Stimulated activated naive CD4-positive, alpha-beta T cell (primary cell): ENCODE measurements around the gene ST8SIA1.

Source experiments
- DNase-seq, 6 experiments: peaks; one replicate each; lab custom pipeline; 2025; lab: John Stamatoyannopoulos, UW

ST8SIA1 gene

GRCh38 chr12:22283006-22283506, 51.5 kb downstream of the ST8SIA1 start:
- no peak for DNase-seq

GRCh38 chr12:22282283-22282682, 52.2 kb downstream of the ST8SIA1 start:
- no peak for DNase-seq

- DNase-seq = no peak
These were observed 57.6 kb downstream of the ST8SIA1 start for GRCh38 chr12:22276867-22277266.

DNA sequence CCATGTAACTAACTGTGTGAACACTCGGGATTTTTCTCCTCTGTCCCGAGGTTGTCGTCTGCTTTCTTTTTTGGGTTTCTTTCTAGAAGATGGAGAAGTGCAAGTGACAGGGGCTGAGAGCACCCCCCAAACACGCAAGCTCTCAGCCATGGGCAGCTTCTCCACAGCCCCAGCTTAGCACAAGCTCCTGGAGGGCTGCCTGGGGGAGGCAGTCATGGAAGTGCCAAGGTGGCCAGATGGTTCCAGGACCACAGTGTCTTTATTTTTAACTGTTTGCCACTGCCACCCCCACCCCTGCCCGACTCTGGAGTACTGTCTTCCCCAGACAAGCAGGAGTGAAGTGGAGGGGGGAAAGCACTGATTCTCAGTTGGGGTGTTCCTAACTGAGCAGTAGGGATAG, 58.2 kb downstream of the ST8SIA1 start:
- DNase-seq = no peak

- DNase-seq = no peak
These were observed 58.7 kb downstream of the ST8SIA1 start for GRCh38 chr12:22275843-22276242.

DNA sequence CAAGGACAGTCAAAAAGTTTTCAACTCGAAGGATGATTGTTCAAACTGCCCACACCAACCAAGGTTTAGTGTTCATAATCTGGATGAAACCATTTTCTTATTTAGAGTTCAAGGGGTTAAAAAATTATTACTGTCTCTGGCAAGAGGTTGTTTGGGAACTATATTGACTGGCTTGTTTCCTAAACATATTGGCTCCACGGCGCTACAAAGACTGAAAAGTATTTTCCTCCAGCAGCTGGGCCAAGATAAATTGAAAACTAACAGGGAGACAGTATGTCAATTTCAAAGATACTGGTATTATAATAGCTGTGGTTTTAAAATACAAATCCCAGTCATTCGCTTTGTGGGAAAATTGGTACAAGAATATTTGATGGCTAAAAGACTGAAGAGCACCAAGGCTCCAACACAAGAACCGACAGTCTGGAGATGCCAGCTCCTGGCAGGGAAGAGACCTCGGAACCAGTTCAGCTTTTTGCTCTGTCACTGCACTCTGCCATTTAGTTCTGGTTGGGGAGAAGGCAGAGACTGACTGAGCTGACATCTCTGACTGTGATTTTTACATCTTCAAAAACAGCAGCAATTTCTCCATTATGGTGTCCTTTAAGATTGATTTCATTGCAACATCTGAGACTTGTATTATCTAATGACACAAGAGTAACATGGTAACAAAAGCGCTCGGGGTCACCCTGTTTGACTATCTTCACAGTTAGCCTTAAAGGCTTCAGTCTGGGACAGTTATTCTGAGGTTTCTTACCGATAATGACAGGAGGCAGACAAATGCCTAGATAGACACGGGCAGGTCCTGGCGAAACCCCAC, 62.0 kb downstream of the ST8SIA1 start:
- no peak for DNase-seq

DNA sequence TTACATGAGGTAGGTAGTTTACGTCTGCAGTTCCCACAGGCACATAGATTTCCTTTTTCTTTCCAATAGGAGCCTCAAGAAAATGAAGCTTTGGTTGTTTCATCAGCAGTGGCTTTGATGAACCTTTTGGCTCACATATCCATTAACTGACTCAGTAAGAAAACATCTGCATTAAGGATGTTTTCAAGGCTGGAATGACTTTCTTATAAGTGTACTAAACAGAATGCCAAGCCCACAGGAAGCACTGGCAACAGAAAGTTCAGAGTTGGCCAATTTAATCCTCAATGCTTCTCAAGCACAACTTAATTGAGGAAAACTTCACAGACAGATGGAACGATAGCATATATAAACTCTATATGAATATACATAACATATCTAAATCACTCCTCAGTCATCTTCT, 63.5 kb downstream of the ST8SIA1 start:
- no peak for DNase-seq

GRCh38 chr12:22268973-22269372, 65.5 kb downstream of the ST8SIA1 start:
- no peak for DNase-seq

- no peak for DNase-seq
These were observed 66.1 kb downstream of the ST8SIA1 start for GRCh38 chr12:22268406-22268805.

DNA sequence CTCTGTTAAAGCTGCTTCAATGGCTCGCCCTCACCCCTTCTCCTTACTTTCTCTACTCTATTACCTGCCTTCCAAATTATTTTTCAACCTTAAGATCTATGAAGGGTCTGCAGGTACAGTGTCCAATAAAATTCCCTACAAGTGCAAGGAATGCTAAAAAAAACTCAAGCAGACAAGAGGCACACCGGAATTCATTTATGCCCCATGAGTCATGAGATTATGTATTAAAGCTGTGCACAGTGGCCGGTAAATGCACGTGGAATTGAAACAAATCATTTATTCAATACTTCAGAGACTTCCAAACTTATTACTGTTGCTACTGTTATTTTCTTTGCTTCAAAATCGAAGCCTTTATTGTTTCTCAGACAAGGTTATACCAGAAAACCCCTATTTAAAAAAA, 68.4 kb downstream of the ST8SIA1 start:
- DNase-seq = no peak

DNA sequence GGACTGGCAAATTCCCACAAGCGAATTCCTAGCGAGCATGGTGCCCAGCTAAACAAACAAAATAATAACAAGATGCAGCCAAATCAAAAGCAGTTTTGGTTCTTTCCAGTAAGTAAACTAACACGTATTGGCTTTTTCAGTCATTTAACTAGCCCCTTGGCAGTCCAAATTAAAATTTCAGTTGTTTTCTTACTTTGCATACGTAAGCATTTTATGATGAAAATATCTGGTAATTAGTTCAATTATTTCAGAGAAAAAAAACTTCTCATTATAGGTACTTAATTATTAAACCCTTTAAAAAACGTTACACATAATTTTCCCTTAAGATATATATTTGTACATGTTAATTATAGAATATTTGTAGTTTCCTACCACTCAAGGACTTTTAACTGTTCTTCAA, 70.1 kb downstream of the ST8SIA1 start:
- no peak for DNase-seq

DNA sequence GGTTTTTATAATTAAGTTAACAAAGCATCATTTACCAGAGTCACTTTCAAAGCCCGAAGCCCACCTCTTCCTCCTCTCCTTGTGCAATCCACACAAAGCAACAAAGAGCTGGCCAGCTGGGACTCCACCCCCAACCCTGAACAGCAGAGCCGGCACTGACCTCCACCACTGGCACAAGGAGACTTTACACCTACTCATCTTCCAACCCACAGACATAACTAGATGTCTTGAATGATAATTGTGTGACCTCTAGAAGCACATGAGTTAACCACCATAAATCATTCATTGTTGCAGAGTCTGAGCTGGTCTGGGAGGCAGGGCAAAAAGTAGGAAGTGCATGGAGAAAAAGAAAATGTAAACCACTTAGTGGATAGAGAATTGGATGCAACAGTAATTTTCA, 72.2 kb downstream of the ST8SIA1 start:
- DNase-seq = no peak

- DNase-seq = no peak
These were observed 77.4 kb downstream of the ST8SIA1 start for GRCh38 chr12:22257100-22257499.

- DNase-seq = no peak
These were observed 77.9 kb downstream of the ST8SIA1 start for GRCh38 chr12:22256605-22257004.

DNA sequence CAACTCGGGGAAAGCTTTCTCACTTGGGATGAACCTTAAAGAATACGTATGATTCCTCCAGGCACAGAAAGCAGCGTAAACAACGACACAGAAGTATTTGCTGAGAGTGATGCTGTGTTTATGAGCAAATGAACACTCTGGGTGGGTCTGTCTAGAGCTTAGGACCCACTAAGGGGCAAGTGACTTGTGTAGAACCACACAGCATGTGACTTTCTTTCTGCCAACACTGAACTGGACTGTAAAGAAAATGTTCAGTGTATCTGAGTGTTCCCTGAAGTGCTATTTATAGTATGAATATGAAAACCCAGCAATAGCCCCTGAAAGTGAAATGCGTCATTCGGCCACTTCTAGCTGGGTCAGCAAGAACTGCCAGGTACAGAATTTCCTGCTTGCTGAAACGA, 78.5 kb downstream of the ST8SIA1 start:
- DNase-seq = no peak

DNA sequence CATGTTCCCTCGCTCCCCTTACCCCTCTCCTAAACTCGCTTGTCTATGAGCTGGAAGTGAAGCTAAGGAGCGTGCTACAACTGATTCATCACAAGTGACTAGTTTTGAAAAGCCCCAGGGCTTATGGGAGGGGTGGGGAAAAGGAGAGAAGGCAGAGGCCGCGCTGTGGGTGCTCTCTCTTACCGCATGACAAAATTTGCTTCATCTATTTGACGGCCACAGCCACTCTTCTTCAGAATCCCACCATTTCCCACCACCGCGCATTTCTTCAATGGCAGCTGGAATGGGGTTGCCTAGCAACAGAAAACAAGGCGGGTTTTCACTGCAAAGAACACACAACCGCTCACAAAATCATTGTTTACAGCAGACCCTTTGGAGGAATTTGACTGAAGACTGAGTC, 79.4 kb downstream of the ST8SIA1 start:
- no peak for DNase-seq

- no peak for DNase-seq
These were observed 80.0 kb downstream of the ST8SIA1 start for GRCh38 chr12:22254478-22254877.

GRCh38 chr12:22252057-22252456, 82.5 kb downstream of the ST8SIA1 start:
- no peak for DNase-seq

GRCh38 chr12:22250762-22251161, 83.7 kb downstream of the ST8SIA1 start:
- DNase-seq = no peak

DNA sequence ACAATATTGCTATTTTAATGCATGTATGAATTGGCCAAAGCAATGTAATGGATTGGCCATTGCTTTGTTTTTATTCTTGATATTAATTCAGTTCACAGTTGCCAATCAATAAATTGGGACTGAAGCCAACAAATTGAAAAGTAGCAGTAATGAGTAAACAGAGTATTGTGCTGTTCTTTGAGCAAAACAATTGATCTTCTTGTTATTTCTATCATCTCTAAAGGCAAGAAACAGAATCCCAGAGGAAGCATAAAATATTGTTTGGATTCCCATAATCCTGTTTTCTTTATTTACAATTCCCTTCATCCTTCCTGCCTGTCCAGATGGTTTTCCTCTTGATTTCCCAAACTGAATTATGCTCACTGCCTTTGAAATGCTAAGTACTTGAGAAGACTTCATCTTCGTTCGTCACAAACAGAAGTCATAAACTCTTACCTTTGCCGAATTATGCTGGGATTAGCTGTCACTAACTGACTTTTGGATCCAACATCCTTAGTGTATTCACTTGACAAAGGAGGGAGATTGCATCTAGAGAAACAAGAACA, 85.9 kb downstream of the ST8SIA1 start:
- DNase-seq = no peak

- DNase-seq = no peak
These were observed 86.4 kb downstream of the ST8SIA1 start for GRCh38 chr12:22248121-22248520.

DNA sequence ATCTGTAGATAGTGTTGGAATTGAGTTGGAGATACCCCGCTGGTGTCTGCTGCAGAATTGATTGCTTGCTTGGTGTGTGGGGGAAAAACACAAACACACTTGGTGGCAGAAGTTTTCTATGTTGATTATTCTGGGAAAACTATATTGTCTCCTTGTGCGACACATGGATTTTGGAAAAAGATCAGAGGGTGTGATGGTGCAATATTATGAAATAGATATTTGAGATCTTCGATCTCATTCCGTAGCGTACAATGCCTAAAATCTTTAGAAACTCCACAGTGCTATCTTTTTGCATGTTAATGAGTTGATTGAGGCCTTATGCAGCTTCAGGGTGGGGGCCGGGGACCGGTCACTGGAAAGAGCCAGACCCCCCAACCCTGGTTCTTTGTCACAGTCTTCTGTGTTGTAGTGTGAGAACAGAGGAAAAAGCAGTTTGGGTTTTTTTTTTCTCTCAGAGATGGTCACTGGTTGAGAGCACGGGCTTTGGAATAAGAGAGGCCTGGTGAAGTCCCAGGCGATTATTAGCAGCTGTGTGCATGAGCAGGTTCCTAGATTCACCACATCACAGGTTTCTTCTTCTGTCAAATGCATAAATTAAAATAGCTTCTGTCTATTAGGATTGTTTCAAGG, 88.2 kb downstream of the ST8SIA1 start:
- DNase-seq = no peak

DNA sequence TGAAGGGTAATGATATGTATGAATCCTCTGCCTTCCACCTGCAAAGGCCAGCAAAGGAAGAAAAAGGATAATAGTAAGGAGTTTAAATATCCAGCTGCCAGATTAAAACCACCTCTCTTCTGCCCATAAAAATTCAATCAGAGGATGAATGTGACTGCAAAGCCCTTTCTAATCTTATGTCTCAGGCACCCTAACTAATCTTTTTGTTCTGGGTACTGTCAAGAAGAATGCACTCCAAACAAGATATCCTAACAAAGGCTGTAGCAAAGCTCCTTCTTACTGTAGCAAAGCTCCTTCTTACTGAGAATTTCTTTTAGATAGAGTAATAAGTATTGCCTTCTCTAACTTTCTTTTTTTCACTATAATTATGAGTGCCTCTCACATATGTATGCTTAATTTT, 91.8 kb downstream of the ST8SIA1 start:
- no peak for DNase-seq
